GM12878 (cell line): ENCODE data around the gene REEP1. TPM values are rescaled to one million over a fixed set of nuclear protein-coding genes. Genes with fewer than 3 reads are reported as not detected.

ENCODE experiments used
- CEBPB ChIP-seq, 2 experiments: fragments of 150-350 bp in 1 of 2; IDR thresholded peaks; 2 replicates each; pipeline ENCODE4 v1.6.1; 2012 to 2014; ENCODE audit warnings: low read depth in 2 of 2, low read length in 2 of 2, borderline replicate concordance in 1 of 2, inconsistent platforms in 1 of 2
- CEBPZ ChIP-seq: fragments of 150-350 bp; IDR thresholded peaks from 2 replicates; pipeline ENCODE4 v1.6.1; 2016; ENCODE audit warnings: low read depth, low read length
- IKZF1 ChIP-seq: fragments of 450-650 bp; conservative IDR thresholded peaks from 2 replicates; pipeline ENCODE4 v1.6.1; 2017; ENCODE audit warnings: antibody characterized with exemption, mild to moderate bottlenecking
- MEF2A ChIP-seq: IDR thresholded peaks from 2 replicates; pipeline ENCODE4 v1.6.1; 2011; ENCODE audit warnings: low read depth, mild to moderate bottlenecking, low read length, moderate library complexity; ENCODE audit not compliant: insufficient read depth
- SIX5 ChIP-seq: IDR thresholded peaks from 2 replicates; pipeline ENCODE4 v1.6.1; 2011; ENCODE audit warnings: mild to moderate bottlenecking, low read depth, low read length, moderate library complexity; ENCODE audit not compliant: severe bottlenecking
- SMAD5 ChIP-seq: IDR thresholded peaks from 2 replicates; pipeline ENCODE4 v1.6.1; 2016; ENCODE audit warnings: antibody characterized with exemption, low read depth
- microRNA-seq: library from miRNA; unstranded; fragments of <30 nt; microRNA quantifications from one replicate; pipeline ENCODE4, GENCODE V29; 2018
- polyA plus RNA-seq, 11 experiments: library from polyadenylated mRNA; depleted of rRNA in 4 of 11; unstranded in 6 of 11; stranded (reverse) in 5 of 11; fragments of >200 nt; fragmentation: Nextera tagmentation in 4 of 11; fragmentation: Illumina TruSeq in 1 of 11; extraction: Ambion mirVana in 4 of 11; extraction: Trizol in 1 of 11; gene quantifications; 1 replicate in 1 of 11; 2 replicates in 10 of 11; pipeline versions ENCODE4 v1.2.1 to v1.2.3, GENCODE V29; 2011 to 2016; ENCODE audit warnings: inconsistent platforms in 2 of 11, missing spikeins in 2 of 11, low read depth in 1 of 11
- small RNA-seq: library from RNA; depleted of rRNA; stranded (forward); fragments of <200 nt; gene quantifications from one replicate; pipeline ENCODE3, GENCODE V24; 2014
- total RNA-seq, 4 experiments: library from RNA; depleted of rRNA in 3 of 4; stranded (reverse); fragments of >200 nt in 3 of 4; fragmentation: Illumina TruSeq in 1 of 4; extraction: Trizol in 1 of 4; gene quantifications; 2 replicates each; pipeline versions ENCODE4 v1.2.1 to v1.2.3, GENCODE V29; 2013 to 2021

The REEP1 gene
- total and polyA plus RNA-seq, 10 of the 15 experiments (the other 5 are each of a cell fraction or from before 2014, with no cell fraction given) = 0.02 to 0.30 (median 0.09) TPM; not detected in 1

- TF ChIP-seq CEBPZ (no peak), IKZF1 (no peak), SIX5 (no peak), SMAD5 (no peak), CEBPB (IDR thresholded peaks at IDR 0.05; ENCODE audit: borderline replicate concordance in 1 of 2, low read depth in 2 of 2, low read length in 2 of 2) (no peak), MEF2A (no peak)
These were observed 167.0 kb downstream of the REEP1 start (continued) for GRCh38 chr2:86170449-86170848.

Small RNAs within 50 kb of the gene (microRNA-seq; reads per million reads assigned to microRNA genes)
- gene MIR4779 = not detected

Small RNAs within 50 kb of the gene (small RNA-seq; reads per million reads assigned to genes)
- gene MIR4779 (not detected), gene RF00096 (not detected), gene RF00413 (not detected)

Other genes with a start within 250 kb of the REEP1 start
- 17.9 and 20.0 TPM in 2 replicates for gene POLR1A, start 231.7 kb downstream of the REEP1 start, total RNA-seq (2014; rRNA removed)
- 13.8 and 14.0 TPM in 2 replicates for gene POLR1A, start 231.7 kb downstream of the REEP1 start, total RNA-seq (2014; rRNA removed; fragmentation: Illumina TruSeq; extraction: Trizol)
- 51.6 and 53.9 TPM in 2 replicates for gene POLR1A, start 231.7 kb downstream of the REEP1 start, total RNA-seq (2021)
- gene POLR1A, start 231.7 kb downstream of the REEP1 start, polyA plus RNA-seq (2011; rRNA removed) = 7.5 and 13.9 TPM in 2 replicates
- gene POLR1A, start 231.7 kb downstream of the REEP1 start, polyA plus RNA-seq (2014; fragmentation: Illumina TruSeq; extraction: Trizol) = 24.2 and 29.8 TPM in 2 replicates
- gene POLR1A, start 231.7 kb downstream of the REEP1 start, polyA plus RNA-seq (2014; fragmentation: Nextera tagmentation; extraction: Ambion mirVana) = 1 to 10 TPM; 2.1 to 6.1 TPM
- 15.5 and 17.0 TPM in 2 replicates for gene POLR1A, start 231.7 kb downstream of the REEP1 start, polyA plus RNA-seq (2014; rRNA removed)
- 10 to 100 TPM; 23.2 to 24.0 TPM for gene POLR1A, start 231.7 kb downstream of the REEP1 start, polyA plus RNA-seq (2016; fragmentation: Nextera tagmentation; extraction: Ambion mirVana)
- gene PTCD3, start 231.4 kb downstream of the REEP1 start, total RNA-seq (2014; rRNA removed) = 119 and 155 TPM in 2 replicates
- gene PTCD3, start 231.4 kb downstream of the REEP1 start, total RNA-seq (2014; rRNA removed; fragmentation: Illumina TruSeq; extraction: Trizol) = 137 and 141 TPM in 2 replicates
- 108 and 128 TPM in 2 replicates for gene PTCD3, start 231.4 kb downstream of the REEP1 start, total RNA-seq (2021)
- gene PTCD3, start 231.4 kb downstream of the REEP1 start, polyA plus RNA-seq (2011; rRNA removed) = 174 and 268 TPM in 2 replicates
- gene PTCD3, start 231.4 kb downstream of the REEP1 start, polyA plus RNA-seq (2014; fragmentation: Illumina TruSeq; extraction: Trizol) = 125 and 169 TPM in 2 replicates
- 10 to 100 TPM; 44.7 to 57.9 TPM for gene PTCD3, start 231.4 kb downstream of the REEP1 start, polyA plus RNA-seq (2014; fragmentation: Nextera tagmentation; extraction: Ambion mirVana)
- gene PTCD3, start 231.4 kb downstream of the REEP1 start, polyA plus RNA-seq (2014; rRNA removed) = 90.3 and 102 TPM in 2 replicates
- gene PTCD3, start 231.4 kb downstream of the REEP1 start, polyA plus RNA-seq (2016; fragmentation: Nextera tagmentation; extraction: Ambion mirVana) = 100 to 1,000 TPM; 151 to 177 TPM
- gene IMMT, start 142.2 kb downstream of the REEP1 start, total RNA-seq (2014; rRNA removed) = 78.4 and 79.9 TPM in 2 replicates
- 81.4 and 88.8 TPM in 2 replicates for gene IMMT, start 142.2 kb downstream of the REEP1 start, total RNA-seq (2014; rRNA removed; fragmentation: Illumina TruSeq; extraction: Trizol)
- gene IMMT, start 142.2 kb downstream of the REEP1 start, total RNA-seq (2021) = 104 and 108 TPM in 2 replicates
- gene IMMT, start 142.2 kb downstream of the REEP1 start, polyA plus RNA-seq (2011; rRNA removed) = 89.6 and 105 TPM in 2 replicates
- 120 and 136 TPM in 2 replicates for gene IMMT, start 142.2 kb downstream of the REEP1 start, polyA plus RNA-seq (2014; fragmentation: Illumina TruSeq; extraction: Trizol)
- gene IMMT, start 142.2 kb downstream of the REEP1 start, polyA plus RNA-seq (2014; fragmentation: Nextera tagmentation; extraction: Ambion mirVana) = 100 to 1,000 TPM in 1 of 2 experiments, 10 to 100 TPM in 1; 88.9 to 115 TPM
- 73.5 and 86.5 TPM in 2 replicates for gene IMMT, start 142.2 kb downstream of the REEP1 start, polyA plus RNA-seq (2014; rRNA removed)
- gene IMMT, start 142.2 kb downstream of the REEP1 start, polyA plus RNA-seq (2016; fragmentation: Nextera tagmentation; extraction: Ambion mirVana) = 100 to 1,000 TPM; 137 to 149 TPM
- gene MRPL35, start 138.2 kb downstream of the REEP1 start, total RNA-seq (2014; rRNA removed) = 58.1 and 72.0 TPM in 2 replicates
- 109 and 115 TPM in 2 replicates for gene MRPL35, start 138.2 kb downstream of the REEP1 start, total RNA-seq (2014; rRNA removed; fragmentation: Illumina TruSeq; extraction: Trizol)
- gene MRPL35, start 138.2 kb downstream of the REEP1 start, total RNA-seq (2021) = 64.5 and 67.7 TPM in 2 replicates
- gene MRPL35, start 138.2 kb downstream of the REEP1 start, polyA plus RNA-seq (2011; rRNA removed) = 135 and 153 TPM in 2 replicates
- 156 and 189 TPM in 2 replicates for gene MRPL35, start 138.2 kb downstream of the REEP1 start, polyA plus RNA-seq (2014; fragmentation: Illumina TruSeq; extraction: Trizol)
- 100 to 1,000 TPM; 156 to 162 TPM for gene MRPL35, start 138.2 kb downstream of the REEP1 start, polyA plus RNA-seq (2014; fragmentation: Nextera tagmentation; extraction: Ambion mirVana)
- 82.6 and 109 TPM in 2 replicates for gene MRPL35, start 138.2 kb downstream of the REEP1 start, polyA plus RNA-seq (2014; rRNA removed)
- gene MRPL35, start 138.2 kb downstream of the REEP1 start, polyA plus RNA-seq (2016; fragmentation: Nextera tagmentation; extraction: Ambion mirVana) = 100 to 1,000 TPM; 170 to 180 TPM
- gene KDM3A, start 103.7 kb upstream of the REEP1 start, total RNA-seq (2014; rRNA removed) = 8.0 and 9.7 TPM in 2 replicates
- gene KDM3A, start 103.7 kb upstream of the REEP1 start, total RNA-seq (2014; rRNA removed; fragmentation: Illumina TruSeq; extraction: Trizol) = 11.0 and 14.9 TPM in 2 replicates
- 15.7 and 16.1 TPM in 2 replicates for gene KDM3A, start 103.7 kb upstream of the REEP1 start, total RNA-seq (2021)
- 102 and 145 TPM in 2 replicates for gene KDM3A, start 103.7 kb upstream of the REEP1 start, polyA plus RNA-seq (2011; rRNA removed)
- 11.3 and 15.6 TPM in 2 replicates for gene KDM3A, start 103.7 kb upstream of the REEP1 start, polyA plus RNA-seq (2014; fragmentation: Illumina TruSeq; extraction: Trizol)
- 1 to 10 TPM; 3.8 to 4.9 TPM for gene KDM3A, start 103.7 kb upstream of the REEP1 start, polyA plus RNA-seq (2014; fragmentation: Nextera tagmentation; extraction: Ambion mirVana)
- gene KDM3A, start 103.7 kb upstream of the REEP1 start, polyA plus RNA-seq (2014; rRNA removed) = 7.3 and 10.9 TPM in 2 replicates
- gene KDM3A, start 103.7 kb upstream of the REEP1 start, polyA plus RNA-seq (2016; fragmentation: Nextera tagmentation; extraction: Ambion mirVana) = 10 to 100 TPM; 10.5 to 12.1 TPM
- gene CHMP3, start 225.8 kb upstream of the REEP1 start, total RNA-seq (2014; rRNA removed) = 22.5 and 31.3 TPM in 2 replicates
- 36.7 and 39.9 TPM in 2 replicates for gene CHMP3, start 225.8 kb upstream of the REEP1 start, total RNA-seq (2014; rRNA removed; fragmentation: Illumina TruSeq; extraction: Trizol)
- gene CHMP3, start 225.8 kb upstream of the REEP1 start, total RNA-seq (2021) = 31.2 and 32.5 TPM in 2 replicates
- 41.2 and 52.0 TPM in 2 replicates for gene CHMP3, start 225.8 kb upstream of the REEP1 start, polyA plus RNA-seq (2011; rRNA removed)
- 56.8 and 62.2 TPM in 2 replicates for gene CHMP3, start 225.8 kb upstream of the REEP1 start, polyA plus RNA-seq (2014; fragmentation: Illumina TruSeq; extraction: Trizol)
- gene CHMP3, start 225.8 kb upstream of the REEP1 start, polyA plus RNA-seq (2014; fragmentation: Nextera tagmentation; extraction: Ambion mirVana) = 10 to 100 TPM; 24.1 to 27.6 TPM
- gene CHMP3, start 225.8 kb upstream of the REEP1 start, polyA plus RNA-seq (2014; rRNA removed) = 22.9 and 26.0 TPM in 2 replicates
- gene CHMP3, start 225.8 kb upstream of the REEP1 start, polyA plus RNA-seq (2016; fragmentation: Nextera tagmentation; extraction: Ambion mirVana) = 10 to 100 TPM; 32.5 to 35.8 TPM